Peyer's patch (tissue), 4 donors: ENCODE data around the gene SESN3.

Experiments
- POLR2A ChIP-seq, 2 donors: fragments of 450-650 bp; IDR thresholded peaks; one replicate each; pipeline ENCODE4 v1.5.1; 2017; ENCODE audit warnings: antibody characterized with exemption in 2 of 2, mild to moderate bottlenecking in 2 of 2, moderate library complexity in 2 of 2
- TF ChIP-seq, protein P1 (sequence below), 6 experiments: fragments of 450-650 bp in 4 of 6; fragments of 200-600 bp in 2 of 6; sonication (generic) in 1 of 6; IDR thresholded peaks; one replicate each; pipeline ENCODE4 v1.5.1; 2017 to 2019; ENCODE audit warnings: antibody characterized with exemption in 6 of 6, mild to moderate bottlenecking in 3 of 6, moderate library complexity in 1 of 6

DNA sequence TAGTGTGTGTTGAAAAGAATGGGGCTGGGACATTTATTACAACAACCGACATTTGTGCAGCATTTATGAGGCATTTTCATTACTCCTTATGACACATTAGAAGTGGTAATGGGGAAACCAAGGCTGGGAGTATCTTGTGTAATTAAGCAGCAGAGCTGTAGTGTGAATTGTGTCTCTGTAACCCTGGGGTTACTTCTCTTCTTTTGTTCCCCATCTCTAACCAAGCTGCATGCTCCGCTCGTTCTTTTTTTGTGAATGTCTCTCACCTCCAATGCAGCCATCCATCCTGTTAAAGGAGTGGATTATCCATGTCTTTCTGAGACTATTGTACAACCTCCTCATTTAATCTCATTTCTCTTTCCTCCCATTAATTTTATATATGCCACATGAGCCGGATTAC lies 75.6 kb downstream of the SESN3 start:
- TF ChIP-seq, protein P1, sequence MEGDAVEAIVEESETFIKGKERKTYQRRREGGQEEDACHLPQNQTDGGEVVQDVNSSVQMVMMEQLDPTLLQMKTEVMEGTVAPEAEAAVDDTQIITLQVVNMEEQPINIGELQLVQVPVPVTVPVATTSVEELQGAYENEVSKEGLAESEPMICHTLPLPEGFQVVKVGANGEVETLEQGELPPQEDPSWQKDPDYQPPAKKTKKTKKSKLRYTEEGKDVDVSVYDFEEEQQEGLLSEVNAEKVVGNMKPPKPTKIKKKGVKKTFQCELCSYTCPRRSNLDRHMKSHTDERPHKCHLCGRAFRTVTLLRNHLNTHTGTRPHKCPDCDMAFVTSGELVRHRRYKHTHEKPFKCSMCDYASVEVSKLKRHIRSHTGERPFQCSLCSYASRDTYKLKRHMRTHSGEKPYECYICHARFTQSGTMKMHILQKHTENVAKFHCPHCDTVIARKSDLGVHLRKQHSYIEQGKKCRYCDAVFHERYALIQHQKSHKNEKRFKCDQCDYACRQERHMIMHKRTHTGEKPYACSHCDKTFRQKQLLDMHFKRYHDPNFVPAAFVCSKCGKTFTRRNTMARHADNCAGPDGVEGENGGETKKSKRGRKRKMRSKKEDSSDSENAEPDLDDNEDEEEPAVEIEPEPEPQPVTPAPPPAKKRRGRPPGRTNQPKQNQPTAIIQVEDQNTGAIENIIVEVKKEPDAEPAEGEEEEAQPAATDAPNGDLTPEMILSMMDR (IDR thresholded peaks at IDR 0.05), result no peak
- TF ChIP-seq POLR2A (IDR thresholded peaks at IDR 0.05), result no peak
